ENCODE data around the gene COL11A1.
"Not testable (repeated sequence)": the region's sequence is repeated elsewhere in the genome, so short reads cannot be mapped to it uniquely, and the experiment has no call there.

The COL11A1 gene

GRCh38 chr1:103144681-103145080, 36.4 kb upstream of the COL11A1 start:
- H2AFZ ChIP-seq (ENCODE audit: low read depth) = no peak overlapping the region
- no peak for TF ChIP-seq CTCF (conservative IDR thresholded peaks at IDR 0.05; ENCODE audit: low read depth, low read length)
- H3K4me1 ChIP-seq (ENCODE audit: low read depth, poor library complexity, severe bottlenecking) = peaks cover 28% of the 10 kb centered on the region
- no peaks in the 10 kb centered on the region for H3K36me3 ChIP-seq (ENCODE audit: insufficient read depth)
- no peak overlapping the region for H3K4me2 ChIP-seq
- H4K20me1 ChIP-seq (ENCODE audit: insufficient read depth) = no peaks in the 10 kb centered on the region
- H3K27ac ChIP-seq = no peak overlapping the region
- H3K27me3 ChIP-seq (ENCODE audit: insufficient read depth, low read depth) = no peaks in the 10 kb centered on the region
- no peaks in the 10 kb centered on the region for H3K79me2 ChIP-seq (ENCODE audit: insufficient read depth, low read depth)
- no peak overlapping the region for H3K9ac ChIP-seq
- no peak overlapping the region for H3K4me3 ChIP-seq (IDR thresholded peaks at IDR 0.05; ENCODE audit: insufficient read depth, low read depth, low read length)

- no peak overlapping the region for H3K4me2 ChIP-seq
- H3K36me3 ChIP-seq (ENCODE audit: insufficient read depth) = no peaks in the 10 kb centered on the region
- no peak overlapping the region for H3K9ac ChIP-seq
- H3K27me3 ChIP-seq (ENCODE audit: insufficient read depth, low read depth) = no peaks in the 10 kb centered on the region
- H3K4me3 ChIP-seq (IDR thresholded peaks at IDR 0.05; ENCODE audit: insufficient read depth, low read depth, low read length) = no peak overlapping the region
- no peak overlapping the region for H2AFZ ChIP-seq (ENCODE audit: low read depth)
- no peaks in the 10 kb centered on the region for H3K79me2 ChIP-seq (ENCODE audit: insufficient read depth, low read depth)
- H3K27ac ChIP-seq = no peak overlapping the region
- TF ChIP-seq CTCF (conservative IDR thresholded peaks at IDR 0.05; ENCODE audit: low read depth, low read length) = no peak
- no peaks in the 10 kb centered on the region for H4K20me1 ChIP-seq (ENCODE audit: insufficient read depth)
- peaks cover 28% of the 10 kb centered on the region for H3K4me1 ChIP-seq (ENCODE audit: low read depth, poor library complexity, severe bottlenecking)
Measured at GRCh38 chr1:103142461-103142860, 34.1 kb upstream of the COL11A1 start.

- Histone ChIP-seq H3K4me3 (IDR thresholded peaks at IDR 0.05; ENCODE audit: insufficient read depth, low read depth, low read length) (no peak overlapping the region), H3K79me2 (ENCODE audit: insufficient read depth, low read depth) (no peaks in the 10 kb centered on the region), H3K27me3 (ENCODE audit: insufficient read depth, low read depth) (no peaks in the 10 kb centered on the region), H3K9ac (no peak overlapping the region), H3K4me2 (no peak overlapping the region), H2AFZ (ENCODE audit: low read depth) (no peak overlapping the region), H3K4me1 (ENCODE audit: low read depth, poor library complexity, severe bottlenecking) (no peaks in the 10 kb centered on the region), H3K36me3 (ENCODE audit: insufficient read depth) (no peaks in the 10 kb centered on the region), H3K27ac (no peak overlapping the region), H4K20me1 (ENCODE audit: insufficient read depth) (no peaks in the 10 kb centered on the region)
- no peak for TF ChIP-seq CTCF (conservative IDR thresholded peaks at IDR 0.05; ENCODE audit: low read depth, low read length)
Measured at GRCh38 chr1:103129796-103130195, 21.5 kb upstream of the COL11A1 start.

- H3K9ac ChIP-seq = no peak overlapping the region
- no peak for TF ChIP-seq CTCF (conservative IDR thresholded peaks at IDR 0.05; ENCODE audit: low read depth, low read length)
- no peaks in the 10 kb centered on the region for H4K20me1 ChIP-seq (ENCODE audit: insufficient read depth)
- H3K27ac ChIP-seq = no peak overlapping the region
- H3K27me3 ChIP-seq (ENCODE audit: insufficient read depth, low read depth) = no peaks in the 10 kb centered on the region
- no peak overlapping the region for H2AFZ ChIP-seq (ENCODE audit: low read depth)
- H3K4me2 ChIP-seq = no peak overlapping the region
- no peaks in the 10 kb centered on the region for H3K4me1 ChIP-seq (ENCODE audit: low read depth, poor library complexity, severe bottlenecking)
- H3K4me3 ChIP-seq (IDR thresholded peaks at IDR 0.05; ENCODE audit: insufficient read depth, low read depth, low read length) = no peak overlapping the region
- H3K36me3 ChIP-seq (ENCODE audit: insufficient read depth) = no peaks in the 10 kb centered on the region
- no peaks in the 10 kb centered on the region for H3K79me2 ChIP-seq (ENCODE audit: insufficient read depth, low read depth)
Measured at GRCh38 chr1:103129255-103129654, 20.9 kb upstream of the COL11A1 start.

- H3K27ac ChIP-seq; H3K4me1 ChIP-seq (ENCODE audit: low read depth, poor library complexity, severe bottlenecking); H3K27me3 ChIP-seq (ENCODE audit: insufficient read depth, low read depth); H3K36me3 ChIP-seq (ENCODE audit: insufficient read depth); H3K4me3 ChIP-seq (IDR thresholded peaks at IDR 0.05; ENCODE audit: insufficient read depth, low read depth, low read length); H3K4me2 ChIP-seq; H3K9ac ChIP-seq; H4K20me1 ChIP-seq (ENCODE audit: insufficient read depth); H3K79me2 ChIP-seq (ENCODE audit: insufficient read depth, low read depth); H2AFZ ChIP-seq (ENCODE audit: low read depth): not testable (repeated sequence)
Measured at GRCh38 chr1:103128256-103128655, 19.9 kb upstream of the COL11A1 start.
